Prostate gland (tissue), 2 donors: ENCODE measurements around the gene DMXL1. TPM values are rescaled to one million over a fixed set of nuclear protein-coding genes. Genes with fewer than 3 reads are reported as not detected.

Experiments used
- DNase-seq: peaks from one replicate; pipeline ENCODE4 v3.0.0-alpha.2; 2019; ENCODE audit warnings: low spot score
- H3K27ac ChIP-seq, 2 donors: fragments of 200-600 bp; sonication (generic); 2 replicates each; pipeline ENCODE4 v1.5.1; 2017 to 2019
- H3K27me3 ChIP-seq: fragments of 200-600 bp; sonication (generic); replicated peaks from 2 replicates; pipeline ENCODE4 v1.5.1; 2019; ENCODE audit not compliant: insufficient read depth
- H3K36me3 ChIP-seq, 2 donors: fragments of 200-600 bp; sonication (generic); 1 replicate in 1 of 2; 2 replicates in 1 of 2; pipeline versions ENCODE4 v1.5.1 to v1.8.1; 2017 to 2019
- H3K4me1 ChIP-seq: fragments of 200-600 bp; sonication (generic); replicated peaks from 2 replicates; pipeline ENCODE4 v1.5.1; 2019
- H3K4me3 ChIP-seq, 2 donors: fragments of 200-600 bp; sonication (generic); 2 replicates each; pipeline ENCODE4 v1.5.1; 2017 to 2019
- H3K9me3 ChIP-seq: fragments of 200-600 bp; sonication (generic); 2 replicates; pipeline ENCODE4 v1.5.1; 2017
- CTCF ChIP-seq, 4 experiments: fragments of 200-600 bp in 2 of 4; fragments of 450-650 bp in 2 of 4; sonication (generic) in 2 of 4; IDR thresholded peaks; 1 replicate in 3 of 4; 2 replicates in 1 of 4; pipeline ENCODE4 v1.5.1; 2016 to 2019; ENCODE audit warnings: antibody characterized with exemption in 4 of 4, mild to moderate bottlenecking in 2 of 4, moderate library complexity in 2 of 4
- POLR2A ChIP-seq: fragments of 450-650 bp; IDR thresholded peaks from one replicate; pipeline ENCODE4 v1.6.1; 2016; ENCODE audit warnings: antibody characterized with exemption, mild to moderate bottlenecking
- POLR2AphosphoS5 ChIP-seq: sonication (generic); formaldehyde crosslinking; IDR thresholded peaks from one replicate; pipeline ENCODE4 v1.6.1; 2017; ENCODE audit warnings: antibody characterized with exemption
- WGBS: methylation state at CpG from one replicate; pipeline ENCODE4 v1.1.5; 2018; 5-methylcytosine and 5-hydroxymethylcytosine counted together
- intact Hi-C: fragments of 100-400 bp; cut with DNase I; formaldehyde crosslinking; loops from one replicate; pipeline ENCODE4 v1.14.2; 2022
- total RNA-seq, 2 donors: library from RNA; depleted of rRNA; stranded (reverse); fragments of >200 nt; gene quantifications; one replicate each; pipeline ENCODE4 v1.1.0, GENCODE V29; 2016

The DMXL1 gene
- total RNA-seq, 2 donors from 2014 or later: 89.2 to 180 TPM

DNA sequence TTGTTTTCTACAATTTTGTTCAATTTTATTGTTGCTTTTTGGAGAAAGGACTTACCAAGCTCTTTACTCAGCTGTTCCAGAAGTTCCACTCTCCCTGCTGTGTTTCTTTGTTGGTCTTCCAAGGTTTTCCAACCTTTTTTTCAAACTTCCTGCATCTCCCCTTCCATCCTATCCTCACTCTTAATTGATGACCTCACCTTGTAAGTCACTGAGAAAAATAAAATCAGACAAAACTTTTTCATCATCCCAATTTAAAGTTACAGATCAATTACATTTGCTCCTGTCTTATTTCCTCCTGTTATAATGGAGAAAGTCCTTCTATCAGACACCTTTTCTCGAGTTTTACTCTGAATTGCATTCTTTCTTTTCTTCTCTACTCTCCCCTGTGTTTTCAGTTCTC, 121.1 kb downstream of the DMXL1 start:
- no peak for DNase-seq
- H3K36me3 ChIP-seq: no peaks in the 10 kb centered on the region
- no peaks in the 10 kb centered on the region for H3K9me3 ChIP-seq
- H3K4me1 ChIP-seq: no peaks in the 10 kb centered on the region
- H3K27ac ChIP-seq: no peak overlapping the region
- TF ChIP-seq CTCF (IDR thresholded peaks at IDR 0.05): no peak
- TF ChIP-seq POLR2A: no peak
- no peak for TF ChIP-seq POLR2AphosphoS5
- intact Hi-C loops: no loop called here
- 100% methylated on average over 1 of the region's 1 CpG for WGBS
- H3K27me3 ChIP-seq: no peaks in the 10 kb centered on the region
- H3K4me3 ChIP-seq: no peak overlapping the region

DNA sequence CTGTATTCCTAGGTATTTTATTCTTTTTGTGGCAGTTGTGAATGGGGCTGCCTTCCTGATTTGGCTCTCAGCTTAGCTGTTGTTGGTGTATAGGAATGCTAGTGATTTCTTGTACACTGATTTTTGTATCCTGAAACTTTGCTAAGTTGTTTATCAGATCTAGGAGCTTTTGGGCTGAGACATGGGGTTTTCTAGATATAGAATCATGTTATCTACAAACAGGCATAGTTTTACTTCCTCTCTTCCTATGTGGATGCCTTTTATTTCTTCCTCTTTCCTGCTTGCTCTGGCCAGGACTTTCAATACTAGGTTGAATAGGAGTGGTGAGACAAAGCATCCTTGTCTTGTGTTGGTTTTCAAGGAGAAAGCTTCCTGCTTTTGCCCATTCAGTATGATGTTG, 129.9 kb downstream of the DMXL1 start:
- Histone ChIP-seq H3K9me3 (no peaks in the 10 kb centered on the region), H3K36me3 (no peaks in the 10 kb centered on the region), H3K27ac (no peak overlapping the region), H3K4me1 (no peaks in the 10 kb centered on the region), H3K4me3 (no peak overlapping the region), H3K27me3 (no peaks in the 10 kb centered on the region)
- DNase-seq: no peak
- intact Hi-C loops: no loop called here
- no peak for TF ChIP-seq POLR2A
- TF ChIP-seq POLR2AphosphoS5: no peak
- TF ChIP-seq CTCF (IDR thresholded peaks at IDR 0.05): no peak

- no peaks in the 10 kb centered on the region for H3K4me1 ChIP-seq
- no peaks in the 10 kb centered on the region for H3K27me3 ChIP-seq
- no peak for DNase-seq
- intact Hi-C loops: no loop called here
- TF ChIP-seq POLR2AphosphoS5: no peak
- TF ChIP-seq CTCF (IDR thresholded peaks at IDR 0.05): no peak
- no peak for TF ChIP-seq POLR2A
- H3K27ac ChIP-seq: no peak overlapping the region
- H3K9me3 ChIP-seq: no peaks in the 10 kb centered on the region
- WGBS: 86% methylated on average over 1 of the region's 1 CpG
- no peak overlapping the region for H3K4me3 ChIP-seq
- H3K36me3 ChIP-seq: peaks cover 0 to 2% of the 10 kb centered on the region in 2 donors
Observed at GRCh38 chr5:119207105-119207504, 136.2 kb downstream of the DMXL1 start.

DNA sequence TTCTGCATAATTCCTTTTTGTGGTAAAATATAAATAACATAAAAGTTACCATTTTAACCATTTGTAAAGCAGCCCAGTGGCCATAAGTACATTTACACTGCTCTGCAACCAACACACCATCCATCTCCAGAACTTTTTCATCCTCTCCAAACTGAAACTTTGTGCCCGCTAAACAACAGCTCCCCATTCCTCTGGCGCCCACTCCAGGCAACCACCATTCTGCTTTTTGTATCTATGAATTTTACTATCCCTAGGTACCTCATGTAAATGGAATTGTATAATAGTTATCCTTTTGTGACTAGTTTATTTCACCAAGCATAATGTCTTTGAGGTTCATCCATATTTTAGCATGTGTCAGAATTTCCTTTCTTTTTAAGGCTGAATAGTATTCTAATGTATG, 141.1 kb downstream of the DMXL1 start:
- no peaks in the 10 kb centered on the region for H3K9me3 ChIP-seq
- intact Hi-C loops: no loop called here
- 93% methylated on average over 2 of the region's 2 CpGs for WGBS
- H3K27me3 ChIP-seq: no peaks in the 10 kb centered on the region
- H3K36me3 ChIP-seq: peaks cover 0 to 3% of the 10 kb centered on the region in 2 donors
- TF ChIP-seq POLR2A (no peak), CTCF (IDR thresholded peaks at IDR 0.05) (no peak), POLR2AphosphoS5 (no peak)
- H3K27ac ChIP-seq: no peak overlapping the region
- DNase-seq: no peak
- no peak overlapping the region for H3K4me3 ChIP-seq
- H3K4me1 ChIP-seq: no peaks in the 10 kb centered on the region

- intact Hi-C loops: no loop called here
- no peak for TF ChIP-seq POLR2A
- TF ChIP-seq POLR2AphosphoS5: no peak
- TF ChIP-seq CTCF (IDR thresholded peaks at IDR 0.05): no peak
- Histone ChIP-seq H3K4me3 (no peak overlapping the region), H3K27me3 (no peaks in the 10 kb centered on the region), H3K9me3 (no peaks in the 10 kb centered on the region), H3K27ac (no peak overlapping the region), H3K36me3 (peaks cover 0 to 3% of the 10 kb centered on the region in 2 donors), H3K4me1 (no peaks in the 10 kb centered on the region)
- no peak for DNase-seq
Observed at GRCh38 chr5:119212676-119213075, 141.8 kb downstream of the DMXL1 start.
